AG09309 (cell line): ENCODE data around the gene CASQ2.

Experiments
- DNase-seq: peaks from one replicate; pipeline ENCODE4 v3.0.0-alpha.2; 2010; ENCODE audit warnings: low read depth
- H3K4me3 ChIP-seq: 2 replicates; pipeline ENCODE4 v1.5.1; 2011; ENCODE audit warnings: mild to moderate bottlenecking, low read depth, low read length, moderate library complexity; ENCODE audit not compliant: control insufficient read depth
- CTCF ChIP-seq: IDR thresholded peaks from 2 replicates; pipeline ENCODE4 v1.5.1; 2011; ENCODE audit warnings: mild to moderate bottlenecking, low read depth, low read length, inconsistent platforms; ENCODE audit not compliant: insufficient read depth, control insufficient read depth; ENCODE audit errors: missing control alignments

CASQ2 gene

GRCh38 chr1:115656461-115657077 is 111.9 kb downstream of the CASQ2 start:
- no peak for TF ChIP-seq CTCF
- DNase-seq = no peak
- no peak overlapping the region for H3K4me3 ChIP-seq

DNA sequence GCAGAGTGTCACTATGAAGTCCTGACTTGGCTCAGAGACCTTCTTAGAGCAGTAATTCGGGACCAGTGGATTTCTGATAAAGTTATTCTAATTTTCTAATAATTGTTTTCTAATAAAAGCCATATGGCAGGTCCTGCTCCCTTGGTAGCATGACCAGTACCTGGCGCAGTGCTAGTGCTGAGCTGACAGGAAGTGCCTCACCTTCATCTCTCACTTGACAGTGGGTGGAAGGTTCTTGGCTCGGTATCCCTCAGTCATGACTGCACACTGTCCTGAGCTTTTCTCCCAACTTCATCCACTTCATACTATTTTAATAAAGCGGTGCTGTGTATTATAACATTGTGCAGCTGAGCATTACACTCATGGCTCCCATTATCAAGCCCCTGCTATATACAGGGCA is 112.6 kb downstream of the CASQ2 start:
- no peak for DNase-seq
- TF ChIP-seq CTCF = no peak
- no peak overlapping the region for H3K4me3 ChIP-seq

DNA sequence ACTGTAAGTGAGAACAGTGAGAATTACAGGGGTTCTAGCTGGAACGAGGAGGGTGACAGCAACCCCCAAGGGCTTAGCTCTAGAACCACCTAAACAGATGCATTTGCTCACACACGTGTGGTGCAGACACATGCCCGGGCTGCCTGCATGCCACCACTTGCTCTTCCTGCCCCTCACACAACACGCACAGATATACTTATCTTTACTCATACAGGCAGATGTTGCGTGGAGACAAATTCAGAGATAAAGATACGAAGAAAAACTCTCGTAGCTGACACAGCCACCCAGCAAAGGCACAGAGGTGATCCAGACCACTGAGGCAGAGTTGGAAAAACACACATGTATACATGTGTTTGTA is 113.2 kb downstream of the CASQ2 start:
- DNase-seq = no peak
- H3K4me3 ChIP-seq = no peak overlapping the region
- TF ChIP-seq CTCF = no peak

DNA sequence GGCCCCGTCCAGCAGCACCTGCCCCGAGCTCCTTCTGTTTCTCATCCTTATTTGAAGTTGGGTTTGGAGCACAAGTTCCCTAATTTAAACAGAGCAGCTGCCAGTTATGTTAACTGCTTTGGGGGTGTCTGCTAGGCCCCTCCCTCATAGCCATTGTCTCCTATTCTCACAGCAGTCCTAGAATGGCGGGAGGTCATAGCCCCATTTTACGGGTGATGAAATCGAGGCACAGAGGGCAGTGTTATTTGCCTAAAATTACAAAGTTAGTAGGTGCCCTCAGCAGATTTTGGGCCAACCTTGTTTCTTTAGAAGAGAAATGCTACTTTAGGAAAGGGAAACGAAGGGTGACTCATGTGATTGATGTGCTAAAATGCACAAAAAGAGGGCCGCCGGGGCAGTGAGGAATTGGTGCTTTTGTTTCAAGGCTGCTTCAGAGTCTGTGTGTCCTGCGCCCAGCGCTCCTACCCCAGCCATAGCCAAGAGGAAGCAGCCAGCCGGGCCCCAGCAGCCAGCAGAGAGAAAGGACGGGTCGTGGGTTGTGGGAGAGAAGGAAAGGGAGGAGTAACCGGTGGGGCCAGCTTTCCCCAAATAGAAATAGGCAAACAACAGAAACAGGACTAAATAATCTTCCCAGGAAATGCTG is 113.7 kb downstream of the CASQ2 start:
- TF ChIP-seq CTCF = no peak
- DNase-seq = no peak
- H3K4me3 ChIP-seq = no peak overlapping the region

DNA sequence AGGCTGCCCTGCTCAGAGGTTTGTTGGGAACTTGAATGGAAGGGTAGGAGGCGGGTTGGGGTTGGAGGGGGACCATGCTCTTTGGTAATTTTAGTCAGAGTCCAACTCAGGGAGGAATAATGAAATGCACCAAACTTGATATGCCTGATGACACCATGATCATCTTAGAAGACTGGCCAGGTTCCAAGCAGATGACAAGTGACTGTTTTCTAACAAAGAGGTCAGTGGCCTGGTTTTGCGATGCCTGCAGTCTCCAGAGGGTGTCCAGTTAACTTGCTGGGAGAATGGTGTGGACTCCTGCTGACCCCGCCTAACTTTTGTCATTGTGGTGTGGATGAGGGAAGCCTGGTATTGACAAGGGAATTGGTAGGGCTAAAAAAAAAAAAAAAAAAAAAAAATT is 114.4 kb downstream of the CASQ2 start:
- DNase-seq = no peak
- no peak overlapping the region for H3K4me3 ChIP-seq

GRCh38 chr1:115652236-115652788 is 116.2 kb downstream of the CASQ2 start:
- TF ChIP-seq CTCF = no peak

More for the DNA sequence above, 114.4 kb downstream of the CASQ2 start:
- no peak for TF ChIP-seq CTCF

More at GRCh38 chr1:115652236-115652788, 116.2 kb downstream of the CASQ2 start:
- H3K4me3 ChIP-seq = no peak overlapping the region
- no peak for DNase-seq
